A673 (cell line): ENCODE results near the gene MYF5. TPM values are rescaled to one million over a fixed set of nuclear protein-coding genes. Genes with fewer than 3 reads are reported as not detected.
A peak's percentile ranks its signal among the peaks of the same experiment; 100 is the strongest.
"Not testable (repeated sequence)": the region's sequence is repeated elsewhere in the genome, so short reads cannot be mapped to it uniquely, and the experiment has no call there.

Source experiments
- Bru-seq: library from RNA; stranded (reverse); fragments of 400-500 nt; gene quantifications from one replicate; lab custom pipeline; 2021; lab: Mats Ljungman, UMichigan
- BruChase-seq, 2 experiments: library from RNA; stranded (reverse); fragments of 400-500 nt; gene quantifications; one replicate each; lab custom pipeline; 2021; lab: Mats Ljungman, UMichigan
- BruUV-seq: library from RNA; stranded (reverse); fragments of 400-500 nt; replicated peaks from 2 replicates; lab custom pipeline; 2021; lab: Mats Ljungman, UMichigan
- CTCF ChIA-PET: fragments of 300-600 bp; sonication (Branson Sonifier 250); formaldehyde crosslinking; loops from one replicate; lab custom pipeline; 2022; ENCODE audit warnings: antibody characterized with exemption; lab: Charles Lee
- POLR2A ChIA-PET: fragments of 300-600 bp; sonication (Branson Sonifier 250); formaldehyde crosslinking; loops from one replicate; lab custom pipeline; 2022; ENCODE audit warnings: antibody characterized with exemption; ENCODE audit not compliant: low non-redundant PET; lab: Charles Lee
- DNase-seq: peaks from one replicate; pipeline ENCODE4 v3.0.0-alpha.2; 2015; ENCODE audit warnings: low spot score
- H3K27ac ChIP-seq: fragments of 200-600 bp; sonication (generic); 2 replicates; pipeline ENCODE4 v1.5.1; 2016; ENCODE audit warnings: mixed run types, low read depth, mild to moderate bottlenecking, mixed read lengths, antibody characterized with exemption, low read length; ENCODE audit not compliant: poor library complexity, severe bottlenecking
- H3K27me3 ChIP-seq: fragments of 200-600 bp; sonication (generic); replicated peaks from 2 replicates; pipeline ENCODE4 v1.6.1; 2017; ENCODE audit warnings: mixed run types, low read depth, mild to moderate bottlenecking, mixed read lengths, antibody characterized with exemption, low read length; ENCODE audit not compliant: insufficient read depth, poor library complexity
- H3K36me3 ChIP-seq: fragments of 200-600 bp; sonication (generic); 2 replicates; pipeline ENCODE4 v1.6.1; 2016; ENCODE audit warnings: mixed run types, mild to moderate bottlenecking, mixed read lengths, antibody characterized with exemption, low read length; ENCODE audit not compliant: insufficient read depth, poor library complexity, severe bottlenecking
- H3K4me1 ChIP-seq: fragments of 200-600 bp; sonication (generic); 2 replicates; pipeline ENCODE4 v1.6.1; 2017; ENCODE audit warnings: mixed run types, mild to moderate bottlenecking, mixed read lengths, antibody characterized with exemption, low read length; ENCODE audit not compliant: insufficient read depth, poor library complexity, severe bottlenecking
- H3K4me3 ChIP-seq: fragments of 200-600 bp; sonication (generic); 2 replicates; pipeline ENCODE4 v1.5.1; 2016; ENCODE audit warnings: low read depth, mixed run types, mild to moderate bottlenecking, mixed read lengths, low read length; ENCODE audit not compliant: poor library complexity, severe bottlenecking
- H3K9me3 ChIP-seq: fragments of 200-600 bp; sonication (generic); 2 replicates; pipeline ENCODE4 v1.6.1; 2016; ENCODE audit warnings: mixed run types, low read depth, mild to moderate bottlenecking, mixed read lengths, antibody characterized with exemption, low read length; ENCODE audit not compliant: poor library complexity, severe bottlenecking
- EZH2 ChIP-seq: fragments of 200-600 bp; sonication (generic); IDR thresholded peaks from 2 replicates; pipeline ENCODE4 v1.6.1; 2017; ENCODE audit warnings: borderline replicate concordance, low read depth, mild to moderate bottlenecking, mixed read lengths, antibody characterized with exemption, low read length; ENCODE audit not compliant: poor library complexity, severe bottlenecking
- intact Hi-C: fragments of 100-400 bp; cut with micrococcal nuclease; formaldehyde crosslinking; loops from one replicate; pipeline ENCODE4 v1.10.0; 2022; ENCODE audit not compliant: unreplicated experiment
- long read RNA-seq: library from polyadenylated mRNA; stranded (forward); transcript quantifications from one replicate; pipeline ENCODE4 v2.0.0, GENCODE V29; 2022
- total RNA-seq: library from RNA; stranded (reverse); gene quantifications from 2 replicates; pipeline ENCODE4 v1.2.3, GENCODE V29; 2021
- TF ChIP-seq, protein P1 (sequence below): fragments of 300-800, 200-600 bp; sonication (generic); conservative IDR thresholded peaks from 2 replicates; pipeline ENCODE4 v1.5.1; 2017; ENCODE audit warnings: low read depth, mild to moderate bottlenecking, antibody characterized with exemption, low read length, moderate library complexity, mixed read lengths

MYF5 gene
- total RNA-seq = not detected in 2 replicates
- not detected for Bru-seq, nascent RNA
- BruChase-seq, experiment 1, labeled RNA remaining after a 2-hour chase = not detected
- BruChase-seq, experiment 2, labeled RNA remaining after a 6-hour chase = not detected
- long read RNA-seq = 0 reads

DNA sequence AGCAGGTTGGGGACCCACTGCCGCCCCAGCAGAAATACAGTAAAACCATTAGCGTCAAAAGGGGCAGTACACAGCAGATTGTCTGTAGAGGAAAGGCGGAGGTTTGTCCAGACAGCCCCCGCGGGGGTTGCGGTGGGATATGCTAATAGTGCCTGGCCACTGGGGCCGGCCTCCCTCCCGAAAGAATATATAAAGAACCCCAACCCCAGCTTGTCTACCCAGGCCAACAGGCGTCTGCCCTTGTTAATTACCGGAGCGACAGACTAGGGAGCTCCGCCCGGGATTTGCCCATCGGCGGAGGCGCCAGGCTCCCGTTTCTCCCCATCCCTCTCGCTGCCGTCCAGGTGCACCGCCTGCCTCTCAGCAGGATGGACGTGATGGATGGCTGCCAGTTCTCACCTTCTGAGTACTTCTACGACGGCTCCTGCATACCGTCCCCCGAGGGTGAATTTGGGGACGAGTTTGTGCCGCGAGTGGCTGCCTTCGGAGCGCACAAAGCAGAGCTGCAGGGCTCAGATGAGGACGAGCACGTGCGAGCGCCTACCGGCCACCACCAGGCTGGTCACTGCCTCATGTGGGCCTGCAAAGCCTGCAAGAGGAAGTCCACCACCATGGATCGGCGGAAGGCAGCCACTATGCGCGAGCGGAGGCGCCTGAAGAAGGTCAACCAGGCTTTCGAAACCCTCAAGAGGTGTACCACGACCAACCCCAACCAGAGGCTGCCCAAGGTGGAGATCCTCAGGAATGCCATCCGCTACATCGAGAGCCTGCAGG lies at the start of gene MYF5:
MYF5 (plus strand) TSS at position 217 of the 774 bp plus-strand sequence; CDS start at position 369, 152 bp downstream.
- BruUV-seq = no TSS peak
- POLR2A ChIA-PET = no interaction called here
- Histone ChIP-seq H3K36me3 (no peaks in the 10 kb centered on the region), H3K27ac (no peak within 1 kb of the TSS), H3K9me3 (no peaks in the 10 kb centered on the region), H3K4me3 (no peak within 1 kb of the TSS), H3K4me1 (no peaks in the 10 kb centered on the region), H3K27me3 (no peaks in the 10 kb centered on the region)
- TF ChIP-seq, protein P1, sequence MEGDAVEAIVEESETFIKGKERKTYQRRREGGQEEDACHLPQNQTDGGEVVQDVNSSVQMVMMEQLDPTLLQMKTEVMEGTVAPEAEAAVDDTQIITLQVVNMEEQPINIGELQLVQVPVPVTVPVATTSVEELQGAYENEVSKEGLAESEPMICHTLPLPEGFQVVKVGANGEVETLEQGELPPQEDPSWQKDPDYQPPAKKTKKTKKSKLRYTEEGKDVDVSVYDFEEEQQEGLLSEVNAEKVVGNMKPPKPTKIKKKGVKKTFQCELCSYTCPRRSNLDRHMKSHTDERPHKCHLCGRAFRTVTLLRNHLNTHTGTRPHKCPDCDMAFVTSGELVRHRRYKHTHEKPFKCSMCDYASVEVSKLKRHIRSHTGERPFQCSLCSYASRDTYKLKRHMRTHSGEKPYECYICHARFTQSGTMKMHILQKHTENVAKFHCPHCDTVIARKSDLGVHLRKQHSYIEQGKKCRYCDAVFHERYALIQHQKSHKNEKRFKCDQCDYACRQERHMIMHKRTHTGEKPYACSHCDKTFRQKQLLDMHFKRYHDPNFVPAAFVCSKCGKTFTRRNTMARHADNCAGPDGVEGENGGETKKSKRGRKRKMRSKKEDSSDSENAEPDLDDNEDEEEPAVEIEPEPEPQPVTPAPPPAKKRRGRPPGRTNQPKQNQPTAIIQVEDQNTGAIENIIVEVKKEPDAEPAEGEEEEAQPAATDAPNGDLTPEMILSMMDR = no peak
- no peak for TF ChIP-seq EZH2
- CTCF ChIA-PET = no interaction called here
- intact Hi-C loops = no loop called here
- DNase-seq = no peak

GRCh38 chr12:80670214-80670613 lies 46.5 kb upstream of the MYF5 start:
- POLR2A ChIA-PET = no interaction called here
- CTCF ChIA-PET = no interaction called here
- BruUV-seq = no TSS peak

GRCh38 chr12:80676042-80676636 lies 40.6 kb upstream of the MYF5 start:
- H3K9me3 ChIP-seq, CTCF ChIA-PET, H3K27me3 ChIP-seq, intact Hi-C loops, H3K27ac ChIP-seq, BruUV-seq, H3K4me3 ChIP-seq, POLR2A ChIA-PET, H3K36me3 ChIP-seq, H3K4me1 ChIP-seq: not testable (repeated sequence)
- peak; percentile 21 for DNase-seq
- TF ChIP-seq, protein P1 = peak; percentile 37

More at GRCh38 chr12:80670214-80670613, 46.5 kb upstream of the MYF5 start:
- Histone ChIP-seq H3K36me3 (no peaks in the 10 kb centered on the region), H3K4me3 (no peak overlapping the region), H3K27me3 (no peaks in the 10 kb centered on the region), H3K4me1 (no peaks in the 10 kb centered on the region), H3K27ac (no peak overlapping the region), H3K9me3 (no peaks in the 10 kb centered on the region)
- intact Hi-C loops = no loop called here
- TF ChIP-seq, protein P1 = no peak
- no peak for TF ChIP-seq EZH2
- DNase-seq = no peak
